Left renal cortex interstitium (tissue), 4 donors: ENCODE results near the gene PSPC1. TPM values are rescaled to one million over a fixed set of nuclear protein-coding genes. Genes with fewer than 3 reads are reported as not detected.
"Not testable (repeated sequence)": the region's sequence is repeated elsewhere in the genome, so short reads cannot be mapped to it uniquely, and the experiment has no call there.

ENCODE experiments used
- DNase-seq, 4 donors: peaks; one replicate each; pipeline ENCODE4 v3.0.0-alpha.2; 2013; ENCODE audit warnings: low read depth in 4 of 4, low spot score in 2 of 4, missing footprints in 1 of 4
- polyA plus RNA-seq, 4 donors: library from polyadenylated mRNA; unstranded; fragments of 120-200 nt; gene quantifications; one replicate each; pipeline ENCODE4 v1.2.1, GENCODE V29; 2013; ENCODE audit not compliant: insufficient read length in 4 of 4

The PSPC1 gene, protein sequence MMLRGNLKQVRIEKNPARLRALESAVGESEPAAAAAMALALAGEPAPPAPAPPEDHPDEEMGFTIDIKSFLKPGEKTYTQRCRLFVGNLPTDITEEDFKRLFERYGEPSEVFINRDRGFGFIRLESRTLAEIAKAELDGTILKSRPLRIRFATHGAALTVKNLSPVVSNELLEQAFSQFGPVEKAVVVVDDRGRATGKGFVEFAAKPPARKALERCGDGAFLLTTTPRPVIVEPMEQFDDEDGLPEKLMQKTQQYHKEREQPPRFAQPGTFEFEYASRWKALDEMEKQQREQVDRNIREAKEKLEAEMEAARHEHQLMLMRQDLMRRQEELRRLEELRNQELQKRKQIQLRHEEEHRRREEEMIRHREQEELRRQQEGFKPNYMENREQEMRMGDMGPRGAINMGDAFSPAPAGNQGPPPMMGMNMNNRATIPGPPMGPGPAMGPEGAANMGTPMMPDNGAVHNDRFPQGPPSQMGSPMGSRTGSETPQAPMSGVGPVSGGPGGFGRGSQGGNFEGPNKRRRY
- polyA plus RNA-seq, result 10 to 100 TPM; 72.7 to 89.7 (median 85.1) TPM

DNA sequence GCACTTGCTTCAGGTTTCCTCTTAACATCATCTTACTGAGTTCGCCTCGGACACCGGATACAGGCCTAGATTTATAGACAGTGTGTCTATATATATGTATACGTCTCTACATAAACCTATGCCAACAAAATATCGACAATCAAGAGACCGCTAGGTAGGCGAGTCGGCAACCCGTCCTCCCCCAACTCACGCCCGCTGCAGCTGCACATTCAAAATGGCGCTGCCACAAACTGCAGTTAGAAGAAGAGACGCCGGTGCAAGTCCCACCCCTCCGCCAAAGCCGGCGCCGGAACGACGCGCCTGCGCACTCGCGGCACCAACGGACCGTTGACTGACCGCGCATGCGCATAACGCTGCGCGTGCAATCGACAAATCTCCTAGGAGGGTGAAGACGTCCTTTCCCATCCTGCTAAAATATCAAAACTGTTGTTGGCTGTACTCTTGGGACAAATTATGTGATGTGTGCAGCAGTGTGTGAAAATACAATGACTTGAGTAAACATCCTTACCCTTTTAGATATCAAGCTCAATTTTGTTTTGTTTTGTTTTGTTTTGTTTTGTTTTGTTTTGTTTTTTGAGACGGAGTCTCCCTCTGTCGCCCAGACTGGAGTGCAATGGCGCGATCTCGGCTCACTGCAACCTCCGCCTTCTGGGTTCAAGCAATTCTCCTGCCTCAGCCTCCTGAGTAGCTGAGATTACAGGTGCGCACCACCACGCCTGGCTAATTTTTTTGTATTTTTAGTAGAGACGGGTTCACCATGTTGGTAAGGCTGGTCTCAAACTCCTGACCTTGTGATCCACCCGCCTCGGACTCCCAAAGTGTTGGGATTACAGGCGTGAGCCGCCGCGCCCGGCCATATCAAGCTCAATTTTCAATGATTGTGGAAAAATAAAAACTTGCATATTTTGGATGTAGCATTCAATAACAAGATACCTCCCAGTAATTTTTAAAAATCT, at the start of gene PSPC1:
TSS of gene PSPC1 (minus strand) at position 219 of the 956 bp plus-strand sequence. CDS start at position 31, 188 bp downstream.
- DNase-seq, result peak; percentile 85 to 92 (median 90)

DNA sequence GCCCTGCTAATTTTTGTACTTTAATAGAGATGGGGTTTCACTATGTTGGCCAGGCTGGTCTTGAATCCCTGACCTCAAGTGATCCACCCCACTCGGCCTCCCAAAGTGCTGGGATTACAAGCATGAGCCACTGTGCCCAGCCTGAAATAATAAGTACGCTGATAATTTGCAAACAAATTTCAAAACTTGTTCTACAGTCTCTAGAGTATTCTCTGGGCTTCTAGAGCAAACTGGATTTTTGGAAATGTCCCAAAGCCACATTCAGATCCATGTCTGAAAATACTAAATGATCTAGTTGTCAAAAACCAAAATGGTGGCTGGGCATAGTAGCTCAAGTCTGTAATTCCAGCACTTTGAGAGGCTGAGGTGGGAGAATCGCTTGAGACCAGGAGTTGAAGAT, 39.9 kb upstream of the PSPC1 start:
- DNase-seq, result no peak

DNA sequence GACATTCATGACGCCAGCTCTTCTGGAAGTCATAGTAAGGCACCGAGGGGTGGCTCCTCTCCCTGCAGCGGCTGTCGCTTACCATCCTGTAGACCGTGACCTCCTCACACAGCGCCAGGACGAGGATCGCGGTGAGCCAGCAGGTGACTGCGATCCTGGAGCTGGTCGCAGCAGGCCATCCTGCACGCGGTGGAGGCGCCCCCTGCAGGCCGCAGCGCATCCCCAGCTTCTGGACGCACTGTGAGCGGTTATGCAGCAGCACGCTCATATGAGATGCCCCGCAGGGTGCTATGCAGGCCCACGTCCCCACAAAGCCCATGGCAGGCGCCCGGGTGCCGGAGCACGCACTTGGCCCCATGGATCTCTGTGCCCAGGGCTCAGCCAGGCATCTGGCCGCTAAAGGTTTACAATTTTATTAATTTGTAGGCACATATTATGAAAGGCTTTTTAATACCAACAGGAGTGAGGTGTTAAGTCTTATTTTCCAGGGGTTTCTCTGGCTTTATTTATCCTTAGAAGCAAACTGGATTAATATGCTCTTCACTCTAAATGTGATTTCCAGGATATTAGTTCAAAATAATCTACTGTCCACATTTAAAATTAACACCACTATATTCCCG, 35.6 kb upstream of the PSPC1 start:
- peak in 3 of 4 donors; percentile 22 to 39 (median 29) for DNase-seq

DNA sequence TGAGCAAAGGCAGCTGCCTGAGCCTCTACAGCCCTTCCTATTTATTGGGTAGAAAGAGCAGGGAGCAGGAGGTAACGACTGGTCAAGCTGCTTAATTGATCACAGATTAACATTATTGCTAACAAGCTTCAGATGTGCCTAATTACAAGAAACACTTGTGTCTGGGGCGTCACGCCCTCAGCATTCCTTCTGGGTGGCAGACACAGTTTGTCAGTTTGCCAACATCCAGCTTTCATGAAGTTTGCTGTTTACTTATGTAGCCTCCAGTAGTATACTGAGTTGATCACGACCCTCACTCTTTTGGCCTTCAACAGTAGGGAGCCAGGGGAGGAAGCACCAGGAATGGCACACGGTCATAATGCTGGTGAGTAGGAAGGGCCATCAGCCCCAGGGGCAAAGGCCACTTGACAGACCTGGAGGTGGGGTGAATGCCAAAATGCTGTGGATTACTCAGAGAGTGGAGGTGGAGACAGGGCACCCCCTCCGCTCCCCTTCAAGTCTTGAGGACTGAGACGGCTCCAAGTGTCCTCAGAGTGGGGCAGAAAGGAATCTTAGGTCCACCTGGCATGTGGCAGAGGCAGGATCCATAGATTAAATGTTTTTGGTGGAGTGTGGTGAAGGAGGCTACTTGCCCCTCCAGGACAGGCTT, 34.9 kb upstream of the PSPC1 start:
- DNase-seq, result no peak

DNA sequence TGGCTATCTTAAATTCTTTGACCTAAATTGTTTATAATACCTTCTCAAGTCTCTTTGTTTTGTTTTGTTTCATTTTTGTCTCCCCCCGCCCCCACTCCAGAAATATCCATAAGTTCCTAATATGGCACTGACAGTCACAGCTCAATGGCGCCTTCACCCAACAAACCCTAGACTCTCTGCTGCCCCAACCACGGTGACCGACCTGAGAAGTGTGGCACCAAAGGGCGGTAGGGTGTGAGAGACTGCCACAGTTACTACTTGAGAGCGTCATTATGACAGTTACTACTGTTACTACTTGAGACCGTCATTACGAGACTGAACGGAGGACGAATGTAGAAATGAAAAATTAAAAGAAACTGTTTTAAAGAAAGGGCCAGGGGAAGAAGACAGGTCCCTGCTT, 34.4 kb upstream of the PSPC1 start:
- DNase-seq, result no peak

DNA sequence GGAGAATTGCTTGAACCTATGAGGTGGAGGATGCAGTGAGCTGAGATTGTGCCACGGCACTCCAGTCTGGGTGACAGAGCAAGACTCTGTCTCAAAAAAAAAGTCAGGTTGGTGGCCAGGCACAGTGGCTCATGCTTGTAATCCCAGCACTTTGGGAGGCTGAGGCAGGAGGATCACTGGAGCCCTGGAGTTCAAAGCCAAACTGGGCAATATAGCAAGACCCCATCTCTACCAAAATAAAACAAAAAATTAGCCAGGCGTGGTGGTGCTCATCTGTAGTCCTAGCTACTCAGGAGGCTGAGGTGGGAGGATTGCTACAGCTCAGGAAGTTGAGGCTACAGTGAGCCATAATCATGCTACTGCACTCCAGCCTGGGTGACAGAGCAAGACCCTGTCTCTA, 33.1 kb upstream of the PSPC1 start:
- DNase-seq, result not testable (repeated sequence)

DNA sequence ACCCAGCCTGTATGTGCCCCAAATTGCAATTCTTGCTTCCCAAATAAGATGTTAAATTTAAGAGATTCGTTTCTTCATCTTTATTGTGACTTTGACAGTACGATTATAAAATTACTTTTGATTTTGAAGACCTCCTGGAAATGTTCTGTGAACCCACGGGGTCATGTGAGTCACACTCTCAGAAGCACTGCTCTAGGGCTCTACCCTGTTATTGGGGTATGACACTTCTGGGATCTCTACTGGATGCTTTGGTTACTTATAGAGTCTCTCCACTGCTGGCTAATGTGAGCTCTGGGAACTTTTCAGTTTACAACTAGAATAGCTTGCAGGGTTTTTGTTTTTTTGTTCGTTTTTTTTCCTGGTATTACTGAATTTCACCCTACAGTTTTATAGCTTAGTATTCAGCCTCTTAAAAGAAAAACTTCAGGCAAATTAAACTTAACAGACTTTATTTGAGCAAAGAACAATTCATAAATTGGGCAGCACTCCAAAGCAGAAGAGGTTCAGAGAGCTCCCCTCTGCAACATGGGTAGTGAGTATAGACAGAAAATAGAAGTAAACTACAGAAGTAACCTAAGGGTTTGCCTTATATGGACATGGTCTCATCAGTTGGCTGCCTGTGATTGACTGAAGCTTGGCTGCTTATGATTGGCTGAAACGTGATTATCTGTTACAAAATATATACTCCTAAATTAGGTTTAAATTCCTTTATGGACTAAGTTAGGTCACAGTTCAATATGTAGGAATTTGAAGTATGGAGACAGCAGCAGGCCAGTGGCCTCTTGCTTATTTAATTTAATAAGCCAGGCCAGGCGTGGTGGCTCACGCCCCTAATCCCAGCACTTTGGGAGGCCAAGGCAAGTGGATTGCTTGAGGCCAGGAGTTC, 28.5 kb upstream of the PSPC1 start:
- no peak for DNase-seq

DNA sequence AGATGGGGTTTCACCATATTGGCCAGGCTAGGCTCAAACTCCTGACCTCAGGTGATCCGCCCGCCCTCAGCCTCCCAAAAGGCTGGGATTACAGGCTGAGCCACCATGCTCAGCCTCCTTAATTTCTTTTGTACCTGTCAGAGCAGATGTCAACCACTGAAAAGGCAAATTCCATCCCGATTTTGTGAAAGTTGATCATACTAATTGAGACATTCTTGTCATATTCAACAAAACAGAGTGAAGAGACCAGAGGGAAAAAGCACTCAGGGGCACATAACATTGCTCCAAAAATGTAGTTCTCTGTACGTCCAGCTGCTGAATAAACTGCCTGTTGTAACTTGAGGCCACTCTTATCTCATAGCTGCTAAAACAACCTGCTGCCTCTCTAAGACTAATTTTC, 27.4 kb upstream of the PSPC1 start:
- DNase-seq, result no peak

DNA sequence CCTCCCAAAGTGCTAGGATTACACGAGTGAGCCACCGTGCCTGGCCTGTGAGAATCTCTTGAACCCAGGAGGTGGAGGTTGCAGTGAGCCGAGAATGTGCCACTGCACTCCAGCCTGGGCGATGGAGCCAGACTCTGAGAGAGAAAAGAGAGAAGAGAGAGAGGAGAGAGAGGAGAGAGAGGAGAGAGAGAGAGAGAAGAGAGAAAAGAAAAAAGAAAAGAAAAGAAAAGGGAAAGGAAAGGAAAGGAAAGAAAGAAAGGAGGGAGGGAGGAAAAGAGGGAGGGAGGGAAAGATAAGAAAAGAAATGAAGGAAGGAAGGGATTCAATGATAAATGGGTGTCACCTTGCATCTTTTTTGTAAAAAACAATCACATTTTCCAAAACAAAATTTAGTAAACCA, 23.0 kb upstream of the PSPC1 start:
- DNase-seq, result no peak

DNA sequence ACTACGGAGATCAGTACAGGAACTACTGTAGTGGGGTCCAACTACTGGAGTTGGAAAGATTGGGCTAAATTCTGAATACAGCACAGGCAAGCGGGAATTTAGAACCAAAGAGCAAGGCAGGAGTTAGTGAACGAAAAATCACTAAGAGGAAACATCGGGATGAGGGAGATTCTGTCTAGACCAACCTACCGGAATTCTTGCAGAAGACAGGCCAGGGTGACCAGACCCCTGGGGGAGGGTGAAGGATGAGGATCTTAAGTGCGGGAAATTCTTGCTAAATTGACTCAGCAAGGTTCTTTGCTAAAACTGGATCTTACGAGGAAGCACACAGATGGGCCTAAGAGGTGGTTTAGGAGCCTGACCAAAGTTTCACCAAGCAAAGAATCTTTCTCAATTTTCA, 13.2 kb upstream of the PSPC1 start:
- no peak for DNase-seq

DNA sequence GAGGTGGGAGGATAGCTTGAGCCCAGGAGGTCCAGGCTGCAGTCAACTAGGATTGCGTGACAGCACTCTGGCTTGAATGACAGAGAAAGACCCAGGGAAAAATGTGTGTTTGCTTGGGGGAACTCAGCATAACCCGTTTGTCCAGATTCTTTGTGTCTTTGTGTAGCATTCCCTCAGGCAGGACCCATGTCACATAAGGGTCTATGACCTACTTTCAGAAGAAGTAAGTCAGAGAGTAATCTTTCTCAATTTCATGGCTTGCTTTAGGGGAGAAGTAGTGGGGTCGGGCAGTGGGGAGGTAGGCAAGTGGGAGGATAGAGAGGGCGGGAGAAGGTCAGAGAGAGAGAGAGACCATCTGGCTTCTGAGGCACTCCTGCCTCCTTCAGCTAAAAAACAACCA, 11.9 kb upstream of the PSPC1 start:
- peak in 1 of 4 donors; percentile 56 for DNase-seq

DNA sequence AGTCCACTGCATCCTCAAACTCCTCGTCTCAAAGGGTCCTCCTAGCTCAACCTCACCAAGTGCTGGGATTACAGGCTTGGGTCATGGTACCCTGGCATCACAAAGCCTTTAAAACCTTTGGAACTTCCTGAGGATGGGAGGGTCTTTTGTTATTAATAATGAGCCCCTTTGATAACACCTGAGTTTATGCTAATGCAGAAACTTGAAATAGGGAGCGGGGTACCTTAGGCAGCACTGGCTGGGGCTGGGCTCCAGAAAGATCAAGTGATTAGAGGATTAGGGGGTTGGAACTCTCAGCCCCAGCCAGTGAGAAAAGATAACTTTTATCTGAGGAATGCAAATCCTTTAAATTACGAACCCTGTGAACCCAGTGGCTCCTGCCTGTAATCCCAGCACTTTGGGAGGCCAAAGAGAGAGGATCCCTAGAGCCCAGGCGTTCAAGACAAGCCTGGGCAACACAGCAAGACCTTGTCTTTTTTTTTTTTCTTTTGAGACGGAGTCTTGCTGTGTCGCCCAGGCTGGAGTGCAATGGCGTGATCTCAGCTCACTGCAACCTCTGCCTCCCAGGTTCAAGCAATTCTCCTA, 9.3 kb upstream of the PSPC1 start:
- DNase-seq, result no peak

DNA sequence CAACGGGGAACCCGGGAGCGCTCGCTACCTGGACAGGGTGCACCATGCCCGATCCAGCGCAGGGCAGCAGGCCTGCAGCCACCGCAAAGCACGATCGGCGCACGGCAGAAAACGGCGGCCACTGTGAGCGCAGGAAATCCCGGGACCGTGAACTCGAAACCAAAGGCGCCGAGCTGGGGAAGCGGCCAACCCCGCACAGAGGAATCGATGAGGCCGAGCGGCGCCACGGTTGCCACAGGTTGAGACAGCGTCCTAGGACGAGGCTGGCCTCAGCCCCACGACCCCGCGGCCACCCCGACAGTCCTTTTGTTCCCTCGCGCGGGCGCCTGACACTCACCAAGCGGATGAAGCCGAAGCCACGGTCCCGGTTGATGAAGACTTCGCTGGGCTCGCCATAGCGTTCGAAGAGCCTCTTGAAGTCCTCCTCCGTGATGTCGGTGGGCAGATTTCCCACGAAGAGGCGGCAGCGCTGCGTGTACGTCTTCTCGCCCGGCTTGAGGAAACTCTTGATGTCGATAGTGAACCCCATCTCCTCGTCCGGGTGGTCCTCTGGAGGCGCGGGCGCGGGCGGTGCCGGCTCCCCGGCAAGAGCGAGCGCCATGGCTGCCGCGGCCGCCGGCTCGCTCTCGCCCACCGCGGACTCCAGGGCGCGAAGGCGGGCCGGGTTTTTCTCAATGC, 557 bp downstream of the PSPC1 start:
- DNase-seq, result peak; percentile 28 to 57 (median 36)

DNA sequence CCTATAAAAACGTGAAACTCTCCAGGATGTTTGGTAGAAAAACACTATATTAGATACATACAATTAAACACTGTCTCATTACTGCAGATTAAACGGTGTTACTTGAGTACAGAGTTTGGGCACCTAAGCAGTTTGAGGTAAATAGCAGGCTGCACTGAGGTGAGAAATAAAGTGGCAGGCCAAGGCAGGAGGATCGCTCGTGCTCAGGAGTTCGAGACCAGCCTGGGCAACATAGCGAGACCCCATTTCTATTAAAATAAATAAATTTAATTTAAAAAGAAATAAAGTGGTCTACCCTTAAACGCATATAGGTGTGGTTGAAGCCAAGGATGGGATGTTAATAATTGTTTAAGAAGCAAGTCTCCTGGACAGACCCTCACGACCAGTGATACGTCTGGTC, 1.2 kb downstream of the PSPC1 start:
- peak in 1 of 4 donors; percentile 7 for DNase-seq

DNA sequence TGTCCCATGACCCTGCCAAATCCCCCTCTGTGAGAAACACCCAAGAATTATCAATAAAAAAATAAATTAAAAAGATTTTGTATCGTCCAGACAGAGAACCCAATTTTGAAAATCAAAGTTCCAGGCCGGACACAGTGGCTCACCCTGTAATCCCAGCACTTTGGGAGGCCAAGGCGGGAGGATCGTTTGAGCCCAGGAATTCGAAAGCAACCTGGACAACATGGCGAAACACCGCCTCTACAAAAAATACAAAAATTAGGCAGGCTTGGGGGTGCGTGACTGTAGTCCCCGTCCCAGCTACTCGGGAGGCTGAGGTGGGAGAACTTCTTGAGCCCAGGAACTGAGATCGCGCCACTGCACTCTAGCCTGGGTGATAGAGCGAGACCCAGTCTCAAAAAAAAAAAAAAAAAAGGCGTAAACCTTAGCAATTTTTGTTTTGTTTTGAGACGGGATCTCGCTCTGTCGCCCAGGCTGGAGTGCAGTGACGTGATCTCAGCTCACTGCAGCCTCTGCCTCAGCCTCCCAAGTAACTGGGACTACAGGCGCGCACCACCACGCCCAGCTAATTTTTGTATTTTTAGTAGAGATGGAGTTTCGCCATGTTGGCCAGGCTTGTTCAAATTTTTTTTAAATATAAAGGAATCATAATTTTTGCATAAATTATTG, 1.9 kb downstream of the PSPC1 start:
- not testable (repeated sequence) for DNase-seq

DNA sequence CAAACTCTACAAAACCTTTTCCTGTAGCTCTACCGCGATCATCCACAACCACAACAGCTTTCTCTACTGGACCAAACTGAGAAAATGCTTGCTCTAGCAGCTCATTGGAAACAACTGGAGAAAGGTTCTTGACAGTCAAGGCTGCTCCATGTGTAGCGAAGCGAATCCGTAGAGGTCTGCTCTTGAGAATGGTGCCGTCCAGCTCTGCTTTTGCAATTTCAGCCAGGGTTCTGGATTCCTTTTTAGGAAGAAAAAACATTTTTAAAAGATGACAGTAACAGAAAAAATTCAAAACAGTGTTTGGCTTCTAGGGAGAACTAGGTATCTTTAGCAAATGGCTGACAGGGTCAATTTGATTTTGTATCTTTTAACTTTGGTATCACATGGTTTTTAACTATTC, 10.4 kb downstream of the PSPC1 start:
- DNase-seq, result no peak

DNA sequence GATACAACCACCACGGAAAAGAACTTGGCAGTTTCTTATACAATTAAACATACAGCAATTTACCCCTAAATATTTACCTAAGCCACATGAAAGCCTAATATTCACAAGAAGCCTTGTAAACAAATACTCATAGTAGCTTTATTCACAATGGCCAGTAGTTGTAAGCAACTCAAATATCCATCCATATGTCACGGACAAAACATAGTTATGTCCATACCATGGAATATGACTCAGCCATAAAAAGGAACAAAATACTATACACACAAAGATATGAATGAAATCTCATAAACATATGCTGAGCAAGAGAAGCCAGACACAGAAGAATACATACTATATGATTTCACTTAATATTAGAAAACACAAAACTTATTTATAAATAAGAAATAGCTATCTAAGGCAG, 12.9 kb downstream of the PSPC1 start:
- no peak for DNase-seq

DNA sequence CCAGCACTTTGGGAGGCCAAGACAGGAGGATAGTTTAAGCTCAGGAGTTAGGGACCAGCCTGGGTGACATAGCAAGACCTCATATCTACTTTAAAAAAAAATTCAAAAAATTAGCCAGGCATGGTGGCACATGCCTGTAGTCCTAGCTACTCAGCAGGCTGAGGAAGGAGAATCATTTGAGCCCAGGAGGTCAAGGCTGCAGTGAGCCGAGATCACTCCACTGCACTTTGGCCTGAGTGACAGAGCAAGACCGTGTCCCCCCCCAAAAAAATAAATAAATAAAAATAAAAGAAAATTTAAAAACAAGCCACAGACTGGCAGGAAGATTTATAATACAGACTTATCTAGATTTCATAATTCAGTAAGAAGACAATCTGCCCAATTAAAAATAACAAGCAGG, 14.8 kb downstream of the PSPC1 start:
- no peak for DNase-seq
